Activated gamma-delta T cell treated with anti-CD3 and anti-CD28 coated beads, Interleukin-2, amount 50 U/mL, for 16 hours (primary cell): ENCODE data around the gene ZNF184.
"Not testable (repeated sequence)": the region's sequence is repeated elsewhere in the genome, so short reads cannot be mapped to it uniquely, and the experiment has no call there.

ENCODE experiments used
- DNase-seq: peaks from one replicate; pipeline ENCODE4 v3.0.0-alpha.2; 2020; ENCODE audit warnings: low read depth

The ZNF184 gene

DNA sequence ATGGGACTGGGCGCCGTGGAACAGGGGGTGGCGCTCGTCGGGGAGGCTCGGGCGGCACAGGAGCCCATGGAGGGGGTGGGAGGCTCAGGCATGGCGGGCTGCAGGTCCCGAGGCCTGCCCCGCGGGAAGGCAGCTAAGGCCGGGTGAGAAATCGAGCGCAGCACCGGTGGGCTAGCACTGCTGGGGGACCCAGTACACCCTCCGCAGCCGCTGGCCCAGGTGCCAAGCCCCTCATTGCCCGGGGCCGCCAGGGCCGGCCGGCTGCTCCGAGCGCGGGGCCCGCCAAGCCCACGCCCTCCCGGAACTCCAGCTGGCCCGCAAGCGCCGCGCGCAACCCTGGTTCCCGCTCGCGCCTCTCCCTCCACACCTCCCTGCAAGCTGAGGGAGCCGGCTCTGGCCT lies 48.1 kb downstream of the ZNF184 start:
- not testable (repeated sequence) for DNase-seq

DNA sequence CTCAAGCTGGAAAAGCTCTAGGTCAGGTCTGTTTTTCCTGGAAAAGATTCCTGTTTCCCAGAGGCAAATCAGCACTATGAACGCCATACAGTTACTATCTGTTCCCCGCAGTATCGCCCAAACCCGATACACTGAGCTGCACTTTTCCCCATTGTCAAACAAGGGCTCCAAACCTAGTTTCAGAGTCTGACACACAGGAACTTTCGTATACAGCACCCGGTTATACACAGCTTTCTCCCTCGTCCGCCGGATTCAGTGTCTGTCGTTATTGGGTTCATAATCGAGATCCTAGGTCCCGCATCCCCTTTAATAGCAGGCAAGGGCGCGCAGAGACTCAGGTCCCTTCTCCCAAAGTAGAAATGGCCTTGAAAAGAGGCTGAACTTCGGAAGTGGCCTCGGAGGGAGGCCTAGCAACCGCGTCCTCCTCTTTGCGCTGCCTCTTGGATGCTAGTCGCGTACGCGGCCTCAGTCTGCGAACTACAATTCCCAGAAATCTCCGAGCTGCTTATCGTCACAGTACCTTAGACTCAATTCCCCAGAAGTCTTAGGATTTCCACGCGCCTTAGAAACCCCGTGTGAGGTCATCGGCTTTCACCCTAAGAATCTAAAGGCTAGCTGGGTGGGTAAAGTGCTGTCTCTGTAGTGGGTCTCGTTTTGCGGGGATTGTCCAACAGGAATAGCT lies 50.1 kb downstream of the ZNF184 start:
- no peak for DNase-seq

DNA sequence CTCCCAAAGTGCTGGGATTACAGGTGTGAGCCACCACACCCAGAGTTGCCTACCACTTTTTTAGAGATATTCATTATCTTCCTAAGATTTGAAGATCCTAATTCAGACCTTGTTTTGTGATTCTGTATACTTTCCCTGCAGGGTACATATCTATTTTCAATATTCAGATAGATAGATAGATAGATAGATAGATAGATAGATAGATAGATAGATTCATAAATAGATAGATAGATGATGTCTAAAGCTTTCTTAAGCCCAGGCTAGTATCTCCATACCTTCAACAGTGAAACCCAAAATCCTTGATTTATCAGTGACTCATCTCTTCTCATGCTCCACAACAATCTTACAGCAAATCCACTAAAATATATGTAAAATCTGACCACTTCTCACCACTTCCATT lies 53.5 kb downstream of the ZNF184 start:
- DNase-seq: no peak

DNA sequence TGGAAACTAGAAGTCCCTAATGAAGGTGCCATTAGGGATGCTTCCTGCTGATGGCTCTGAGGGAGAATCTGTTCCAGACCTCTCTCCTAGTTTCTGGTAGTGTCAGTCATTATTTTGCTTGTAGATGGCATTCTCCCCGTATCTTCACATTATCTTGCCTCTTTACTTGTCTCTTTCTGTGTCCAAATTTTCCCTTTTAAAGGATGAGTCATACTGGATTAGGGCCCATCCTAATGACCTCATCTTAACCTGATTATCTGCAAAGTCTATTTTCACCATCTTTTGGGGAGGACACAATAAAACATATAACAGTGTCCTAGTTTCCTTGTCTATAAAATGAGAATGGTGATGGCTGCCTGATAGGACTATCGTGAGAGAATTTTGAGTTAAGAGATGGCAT lies 57.0 kb downstream of the ZNF184 start:
- DNase-seq: no peak

DNA sequence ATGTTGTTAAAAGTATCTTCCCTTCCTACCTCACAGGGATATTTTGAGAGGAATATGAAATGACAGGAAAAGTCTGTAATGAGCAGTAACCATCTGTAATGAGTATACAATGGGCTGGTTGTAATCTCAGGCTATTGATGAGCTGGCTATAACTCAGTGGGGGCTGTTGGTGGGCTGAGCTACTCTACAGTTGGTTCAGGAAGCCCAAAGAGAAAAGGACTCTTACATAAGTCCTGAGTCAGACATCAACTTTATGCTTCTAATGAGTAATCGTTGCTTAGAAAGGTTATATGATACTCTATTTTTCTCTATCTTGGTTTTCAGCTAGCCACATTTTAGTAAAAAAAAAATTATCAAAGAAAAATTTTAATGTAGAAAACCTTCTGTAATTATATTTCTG lies 57.9 kb downstream of the ZNF184 start:
- no peak for DNase-seq

DNA sequence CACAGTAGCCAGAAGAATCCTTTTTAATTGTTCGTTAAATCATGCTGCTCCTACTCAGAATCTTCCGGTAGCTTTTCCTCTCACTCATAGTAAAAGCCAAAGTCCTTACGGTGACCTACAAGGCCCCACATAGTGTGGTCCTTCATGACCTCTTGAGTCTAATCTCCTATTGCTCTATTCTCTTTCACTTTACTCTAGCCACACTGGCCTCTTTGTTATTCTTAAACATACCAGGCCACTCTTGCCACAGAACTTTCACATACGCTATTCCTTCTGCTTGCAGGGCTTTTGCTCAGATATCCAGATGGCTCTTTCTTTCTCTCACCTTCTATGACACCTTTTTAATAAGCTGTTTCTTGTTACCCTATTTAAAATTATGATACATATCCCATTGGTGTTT lies 58.6 kb downstream of the ZNF184 start:
- DNase-seq: no peak

DNA sequence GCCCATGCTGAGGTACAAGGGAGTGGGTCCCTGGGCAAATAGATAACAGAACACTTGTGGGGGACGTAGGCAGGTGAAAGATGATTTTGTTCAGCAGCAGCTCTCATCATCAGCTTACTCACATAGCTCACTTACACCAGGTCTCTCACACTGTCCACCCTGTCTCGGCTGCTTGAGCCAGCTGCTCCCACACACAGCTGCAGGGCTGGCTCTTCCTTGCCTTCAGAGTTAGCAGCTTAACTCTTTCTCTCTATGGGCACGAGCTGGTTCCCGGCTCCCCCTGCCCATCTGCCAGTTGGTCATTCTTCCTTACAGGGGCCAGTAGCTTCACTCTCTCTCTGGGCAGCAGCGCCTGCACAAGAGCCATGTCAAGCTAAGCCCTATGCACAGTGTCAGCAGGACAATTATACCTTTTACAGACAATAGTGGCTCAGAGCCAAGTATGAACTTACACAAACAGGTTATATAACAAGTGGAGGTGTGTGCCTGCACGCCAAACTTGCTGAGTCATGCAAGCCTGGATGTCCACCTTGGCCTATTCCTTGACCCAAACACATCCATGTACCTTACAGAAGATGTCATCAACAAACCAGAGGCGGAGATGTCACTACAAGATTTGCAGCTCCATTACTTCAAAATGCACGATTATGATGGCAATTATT lies 65.6 kb downstream of the ZNF184 start:
- DNase-seq: no peak

DNA sequence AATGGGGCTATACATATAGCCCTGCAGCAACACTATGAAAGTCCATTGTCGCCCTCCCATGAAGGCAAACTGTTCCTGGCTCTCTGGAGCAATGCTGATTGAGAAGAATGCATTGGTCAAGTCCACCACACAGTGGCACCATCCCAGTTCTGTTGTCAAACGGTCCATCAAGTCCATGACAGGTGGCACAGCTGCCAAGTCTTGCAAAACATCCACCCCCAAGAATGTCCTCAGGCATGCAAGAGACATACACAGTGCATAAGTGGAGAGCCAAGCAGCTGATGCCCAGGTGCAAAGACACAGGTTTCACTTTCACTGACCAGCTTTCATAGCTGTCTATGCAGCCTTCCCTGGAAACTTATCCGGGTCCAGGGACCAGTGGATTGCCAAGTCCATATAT lies 66.8 kb downstream of the ZNF184 start:
- no peak for DNase-seq

DNA sequence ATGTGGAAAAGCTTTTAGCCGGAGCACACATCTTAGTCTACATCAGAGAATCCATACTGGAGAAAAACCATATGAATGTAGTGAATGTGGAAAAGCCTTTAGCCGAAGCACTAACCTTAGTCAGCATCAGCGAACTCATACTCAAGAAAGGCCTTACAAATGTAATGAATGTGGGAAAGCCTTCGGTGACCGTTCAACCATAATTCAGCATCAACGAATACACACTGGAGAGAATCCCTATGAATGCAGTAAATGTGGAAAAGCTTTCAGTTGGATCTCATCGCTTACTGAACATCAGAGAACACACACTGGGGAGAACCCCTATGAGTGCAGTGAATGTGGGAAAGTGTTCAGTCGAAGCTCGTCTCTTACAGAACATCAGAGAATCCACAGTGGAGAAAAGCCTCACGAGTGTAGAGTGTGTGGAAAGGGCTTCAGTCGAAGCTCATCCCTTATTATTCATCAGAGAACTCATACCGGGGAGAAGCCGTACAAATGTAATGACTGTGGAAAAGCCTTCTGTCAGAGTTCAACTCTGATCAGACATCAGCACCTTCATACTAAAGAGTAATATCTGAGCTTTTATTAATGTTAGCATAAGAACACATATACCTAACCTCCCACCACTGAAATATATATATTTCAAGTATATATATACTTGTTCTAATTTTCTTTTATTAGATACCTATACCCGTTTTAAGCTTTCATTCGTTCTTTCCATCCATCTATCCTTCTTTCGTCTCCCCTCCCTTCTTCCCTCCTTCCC lies 71.8 kb downstream of the ZNF184 start:
- no peak for DNase-seq
